Measurements from ENCODE around the gene UXS1.

DNA sequence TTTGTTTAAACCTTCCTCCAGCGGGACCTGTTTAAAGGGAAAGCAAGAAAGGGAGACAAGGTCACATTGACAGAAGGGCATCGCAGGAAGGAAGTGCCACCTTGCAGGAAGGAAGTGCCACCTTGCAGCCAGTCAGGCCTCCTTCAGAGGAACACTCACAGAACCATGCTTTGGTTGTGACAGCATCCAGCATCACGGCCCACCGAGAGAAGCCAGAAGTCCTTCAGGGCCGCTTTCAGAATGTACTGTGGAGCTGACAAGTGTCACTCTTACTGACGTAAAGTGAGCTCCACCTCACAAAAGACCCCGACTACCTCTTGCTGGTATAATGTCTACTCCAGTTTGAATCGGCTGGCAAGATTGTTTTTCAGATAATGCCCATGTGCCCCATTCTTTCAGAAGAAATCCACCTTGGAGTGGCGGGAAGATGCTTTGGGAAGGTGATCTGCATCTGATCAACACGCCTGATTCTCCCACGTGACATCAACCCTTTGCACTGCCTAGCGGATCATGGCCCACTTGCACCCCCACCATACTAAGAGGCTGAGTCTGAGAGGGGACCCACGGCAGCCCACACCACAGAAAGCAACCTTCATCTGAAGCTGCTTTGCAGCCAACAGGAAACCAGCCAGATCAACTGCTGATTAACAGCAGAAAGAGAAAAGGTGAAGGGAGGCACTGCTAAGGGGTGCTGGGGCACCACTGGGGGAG is 99.8 kb downstream of the UXS1 start:
- TF ChIP-seq, protein P1, sequence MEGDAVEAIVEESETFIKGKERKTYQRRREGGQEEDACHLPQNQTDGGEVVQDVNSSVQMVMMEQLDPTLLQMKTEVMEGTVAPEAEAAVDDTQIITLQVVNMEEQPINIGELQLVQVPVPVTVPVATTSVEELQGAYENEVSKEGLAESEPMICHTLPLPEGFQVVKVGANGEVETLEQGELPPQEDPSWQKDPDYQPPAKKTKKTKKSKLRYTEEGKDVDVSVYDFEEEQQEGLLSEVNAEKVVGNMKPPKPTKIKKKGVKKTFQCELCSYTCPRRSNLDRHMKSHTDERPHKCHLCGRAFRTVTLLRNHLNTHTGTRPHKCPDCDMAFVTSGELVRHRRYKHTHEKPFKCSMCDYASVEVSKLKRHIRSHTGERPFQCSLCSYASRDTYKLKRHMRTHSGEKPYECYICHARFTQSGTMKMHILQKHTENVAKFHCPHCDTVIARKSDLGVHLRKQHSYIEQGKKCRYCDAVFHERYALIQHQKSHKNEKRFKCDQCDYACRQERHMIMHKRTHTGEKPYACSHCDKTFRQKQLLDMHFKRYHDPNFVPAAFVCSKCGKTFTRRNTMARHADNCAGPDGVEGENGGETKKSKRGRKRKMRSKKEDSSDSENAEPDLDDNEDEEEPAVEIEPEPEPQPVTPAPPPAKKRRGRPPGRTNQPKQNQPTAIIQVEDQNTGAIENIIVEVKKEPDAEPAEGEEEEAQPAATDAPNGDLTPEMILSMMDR (IDR thresholded peaks at IDR 0.05): no peak
- TF ChIP-seq POLR2A (IDR thresholded peaks at IDR 0.05): no peak
